GM21526 (cell line): Measurements from ENCODE around the gene SCMH1.
"Not testable (repeated sequence)": the region's sequence is repeated elsewhere in the genome, so short reads cannot be mapped to it uniquely, and the experiment has no call there.

Experiments used
- ATAC-seq: cut with Tn5 transposase; IDR thresholded peaks from one replicate; pipeline ENCODE4 v1.9.1; 2021; ENCODE audit warnings: moderate library complexity; ENCODE audit not compliant: unreplicated experiment, low FRiP score

Gene SCMH1

GRCh38 chr1:41158966-41159365, 83.1 kb downstream of the SCMH1 start:
- ATAC-seq, result no peak

GRCh38 chr1:41158147-41158875, 83.8 kb downstream of the SCMH1 start:
- ATAC-seq, result no peak

GRCh38 chr1:41155105-41155504, 87.0 kb downstream of the SCMH1 start:
- no peak for ATAC-seq

- no peak for ATAC-seq
Observed at GRCh38 chr1:41153750-41154274, 88.3 kb downstream of the SCMH1 start.

GRCh38 chr1:41152622-41153044, 89.5 kb downstream of the SCMH1 start:
- ATAC-seq, result no peak

- ATAC-seq, result no peak
Observed at GRCh38 chr1:41151846-41152245, 90.3 kb downstream of the SCMH1 start.

- ATAC-seq, result no peak
Observed at GRCh38 chr1:41149570-41149969, 92.5 kb downstream of the SCMH1 start.

GRCh38 chr1:41144285-41144684, 97.8 kb downstream of the SCMH1 start:
- ATAC-seq, result no peak

- ATAC-seq, result no peak
Observed at GRCh38 chr1:41138549-41138948, 103.6 kb downstream of the SCMH1 start.

- no peak for ATAC-seq
Observed at GRCh38 chr1:41135196-41135947, 106.7 kb downstream of the SCMH1 start.

- not testable (repeated sequence) for ATAC-seq
Observed at GRCh38 chr1:41134325-41134724, 107.8 kb downstream of the SCMH1 start.

GRCh38 chr1:41122851-41123518, 119.1 kb downstream of the SCMH1 start:
- no peak for ATAC-seq

- no peak for ATAC-seq
Observed at GRCh38 chr1:41122148-41122547, 120.0 kb downstream of the SCMH1 start.

GRCh38 chr1:41118645-41119044, 123.5 kb downstream of the SCMH1 start:
- ATAC-seq, result no peak

- not testable (repeated sequence) for ATAC-seq
Observed at GRCh38 chr1:41117241-41117640, 124.9 kb downstream of the SCMH1 start.

GRCh38 chr1:41110736-41111135, 131.4 kb downstream of the SCMH1 start:
- no peak for ATAC-seq

GRCh38 chr1:41110286-41110685, 131.8 kb downstream of the SCMH1 start:
- ATAC-seq, result no peak

- no peak for ATAC-seq
Observed at GRCh38 chr1:41109310-41110197, 132.6 kb downstream of the SCMH1 start.

GRCh38 chr1:41108696-41109275, 133.3 kb downstream of the SCMH1 start:
- ATAC-seq, result no peak

GRCh38 chr1:41103766-41104165, 138.3 kb downstream of the SCMH1 start:
- ATAC-seq, result no peak
